LHCN-M2 (cell line): ENCODE measurements around the gene CSNK1A1. TPM values are rescaled to one million over a fixed set of nuclear protein-coding genes. Genes with fewer than 3 reads are reported as not detected.
A peak's percentile ranks its signal among the peaks of the same experiment; 100 is the strongest.
"Not testable (repeated sequence)": the region's sequence is repeated elsewhere in the genome, so short reads cannot be mapped to it uniquely, and the experiment has no call there.

Experiments used
- DNase-seq: peaks from one replicate; pipeline ENCODE4 v3.0.0-alpha.2; 2012; ENCODE audit warnings: low read depth
- total RNA-seq: library from RNA; depleted of rRNA; stranded (reverse); fragments of >200 nt; gene quantifications from 2 replicates; pipeline ENCODE4 v1.2.3, GENCODE V29; 2014

Gene CSNK1A1
- total RNA-seq, 1 experiment from 2014 or later: 268 TPM

GRCh38 chr5:149572576-149573231 lies 21.5 kb upstream of the CSNK1A1 start:
- no peak for DNase-seq

- DNase-seq: no peak
These were observed 20.9 kb upstream of the CSNK1A1 start for GRCh38 chr5:149572170-149572569.

GRCh38 chr5:149567226-149567625 lies 16.0 kb upstream of the CSNK1A1 start:
- DNase-seq: no peak

- DNase-seq: peak; percentile 81
These were observed 13.4 kb upstream of the CSNK1A1 start for GRCh38 chr5:149564542-149565140.

GRCh38 chr5:149563466-149563865 lies 12.2 kb upstream of the CSNK1A1 start:
- peak; percentile 27 for DNase-seq

GRCh38 chr5:149561848-149562247 lies 10.6 kb upstream of the CSNK1A1 start:
- peak; percentile 97 for DNase-seq

- no peak for DNase-seq
These were observed 8.5 kb upstream of the CSNK1A1 start for GRCh38 chr5:149559706-149560105.

GRCh38 chr5:149552553-149553160 lies 1.4 kb upstream of the CSNK1A1 start:
- no peak for DNase-seq

GRCh38 chr5:149552038-149552494 lies 827 bp upstream of the CSNK1A1 start:
- no peak for DNase-seq

- peak; percentile 13 for DNase-seq
These were observed 529 bp downstream of the CSNK1A1 start for GRCh38 chr5:149550594-149551226.

GRCh38 chr5:149550268-149550583 lies 1.0 kb downstream of the CSNK1A1 start:
- peak; percentile 52 for DNase-seq

GRCh38 chr5:149549461-149550267 lies 1.6 kb downstream of the CSNK1A1 start:
- peak; percentile 67 for DNase-seq

GRCh38 chr5:149546974-149547373 lies 4.3 kb downstream of the CSNK1A1 start:
- DNase-seq: no peak

- no peak for DNase-seq
These were observed 5.9 kb downstream of the CSNK1A1 start for GRCh38 chr5:149545327-149545726.

GRCh38 chr5:149544028-149544420 lies 7.2 kb downstream of the CSNK1A1 start:
- no peak for DNase-seq

GRCh38 chr5:149543361-149544027 lies 7.7 kb downstream of the CSNK1A1 start:
- no peak for DNase-seq

- no peak for DNase-seq
These were observed 9.3 kb downstream of the CSNK1A1 start for GRCh38 chr5:149541893-149542292.

- no peak for DNase-seq
These were observed 11.2 kb downstream of the CSNK1A1 start for GRCh38 chr5:149540089-149540488.

- DNase-seq: no peak
These were observed 13.8 kb downstream of the CSNK1A1 start for GRCh38 chr5:149537374-149537975.

- not testable (repeated sequence) for DNase-seq
These were observed 15.5 kb downstream of the CSNK1A1 start for GRCh38 chr5:149535787-149536186.

- no peak for DNase-seq
These were observed 18.8 kb downstream of the CSNK1A1 start for GRCh38 chr5:149532413-149532812.
